GM12891 (cell line): ENCODE measurements around the gene SAMD5.

Experiments
- DNase-seq: peaks from one replicate; pipeline ENCODE4 v3.0.0; 2011; ENCODE audit warnings: low spot score; ENCODE audit not compliant: insufficient read length
- FAIRE-seq: peaks from 2 replicates; lab custom pipeline; 2011; peaks lifted over from hg19 to GRCh38; lab: Jason Lieb, UNC
- PAX5 ChIP-seq: IDR thresholded peaks from 2 replicates; pipeline ENCODE4 v1.6.1; 2011; ENCODE audit warnings: low read length, moderate library complexity, mild to moderate bottlenecking; ENCODE audit not compliant: insufficient read depth, severe bottlenecking
- POLR2A ChIP-seq: IDR thresholded peaks from 2 replicates; pipeline ENCODE4 v1.6.1; 2011; ENCODE audit warnings: low read depth, low read length, control low read depth
- POLR2AphosphoS5 ChIP-seq: IDR thresholded peaks from 2 replicates; pipeline ENCODE4 v1.6.1; 2011; ENCODE audit warnings: low read depth, low read length, control low read depth
- POU2F2 ChIP-seq: IDR thresholded peaks from 2 replicates; pipeline ENCODE4 v1.6.1; 2011; ENCODE audit warnings: low read depth, mild to moderate bottlenecking, control low read depth, low read length, moderate library complexity
- SPI1 ChIP-seq: IDR thresholded peaks from 2 replicates; pipeline ENCODE4 v1.6.1; 2011; ENCODE audit warnings: low read depth, low read length, control low read depth
- TAF1 ChIP-seq: IDR thresholded peaks from 2 replicates; pipeline ENCODE4 v1.6.1; 2011; ENCODE audit warnings: low read depth, low read length, control low read depth

SAMD5 gene

DNA sequence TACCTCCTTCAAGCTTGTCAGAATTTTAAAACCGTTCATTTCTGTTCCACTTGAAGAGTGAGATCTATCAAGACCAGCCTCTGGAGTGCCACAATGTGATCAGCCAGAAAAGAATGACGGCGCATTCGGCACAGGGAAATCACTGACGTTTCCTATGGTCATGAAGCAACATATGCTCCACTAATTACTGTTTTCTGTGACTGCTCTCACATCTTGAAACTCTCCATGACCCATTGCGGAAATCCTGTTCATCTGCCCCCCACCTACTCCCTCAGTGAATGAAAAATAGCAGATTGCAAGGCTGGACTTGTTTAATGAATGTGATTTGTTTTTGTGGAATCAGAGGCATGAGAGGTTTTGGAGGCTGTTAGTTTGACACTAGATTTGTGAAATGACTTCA is 53.2 kb downstream of the SAMD5 start:
- DNase-seq (no peak), FAIRE-seq (no peak)
- TF ChIP-seq TAF1: no peak
- TF ChIP-seq PAX5: no peak
- TF ChIP-seq POLR2AphosphoS5: no peak
- no peak for TF ChIP-seq SPI1
- no peak for TF ChIP-seq POU2F2

DNA sequence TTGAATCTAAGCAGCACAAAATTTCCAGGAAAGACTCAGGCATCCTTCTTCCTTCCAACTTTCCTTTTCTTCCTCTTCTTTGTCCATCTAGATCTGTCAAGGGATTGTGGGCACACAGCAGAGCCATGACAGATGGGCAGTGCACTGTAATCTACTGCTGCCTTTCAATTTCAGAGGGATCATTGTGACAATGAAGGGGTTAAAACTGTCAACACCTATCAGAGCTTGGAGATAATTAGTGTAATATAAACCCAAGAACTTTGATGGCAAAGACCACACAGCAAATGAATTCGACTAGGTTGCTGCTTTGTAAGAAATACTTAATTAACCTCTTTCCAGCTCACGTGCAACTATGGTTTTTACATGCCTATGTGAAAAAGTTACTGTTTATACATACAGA is 55.0 kb downstream of the SAMD5 start:
- FAIRE-seq: no peak
- no peak for TF ChIP-seq PAX5
- no peak for TF ChIP-seq TAF1
- no peak for TF ChIP-seq POU2F2
- no peak for TF ChIP-seq POLR2AphosphoS5
- TF ChIP-seq SPI1: no peak
- no peak for DNase-seq

DNA sequence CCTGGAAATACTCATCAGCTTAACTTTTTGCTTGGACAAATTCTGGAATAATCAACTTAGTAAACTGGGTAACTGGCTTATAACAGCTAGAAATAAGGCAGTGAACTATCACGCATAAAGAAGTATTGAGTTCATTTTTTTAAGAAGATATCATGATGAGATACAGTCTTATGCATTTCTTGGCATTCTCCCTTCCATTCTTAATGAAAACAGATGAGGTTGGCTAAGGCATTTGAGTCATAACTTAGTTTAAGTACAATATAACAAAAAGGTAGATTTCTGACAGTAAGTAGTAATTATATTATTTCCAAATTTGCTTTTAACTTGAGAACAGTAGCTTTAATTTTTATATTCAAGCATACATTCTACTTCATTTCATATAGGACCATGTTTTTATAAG is 56.1 kb downstream of the SAMD5 start:
- FAIRE-seq (no peak), DNase-seq (no peak)
- TF ChIP-seq POLR2AphosphoS5 (no peak), TAF1 (no peak), POLR2A (no peak), SPI1 (no peak), POU2F2 (no peak), PAX5 (no peak)

- no peak for FAIRE-seq
- TF ChIP-seq PAX5 (no peak), POU2F2 (no peak)
Measured at GRCh38 chr6:147566244-147566898, 57.9 kb downstream of the SAMD5 start.

GRCh38 chr6:147567141-147567805 is 58.8 kb downstream of the SAMD5 start:
- DNase-seq: no peak
- TF ChIP-seq SPI1 (no peak), POU2F2 (no peak), POLR2A (no peak), POLR2AphosphoS5 (no peak)
- no peak for FAIRE-seq

More at GRCh38 chr6:147566244-147566898, 57.9 kb downstream of the SAMD5 start:
- no peak for DNase-seq

GRCh38 chr6:147569788-147570187 is 61.3 kb downstream of the SAMD5 start:
- no peak for FAIRE-seq
- TF ChIP-seq TAF1 (no peak), PAX5 (no peak)
- DNase-seq: no peak

GRCh38 chr6:147570681-147571080 is 62.2 kb downstream of the SAMD5 start:
- TF ChIP-seq POLR2AphosphoS5 (no peak), SPI1 (no peak), POU2F2 (no peak), TAF1 (no peak), POLR2A (no peak), PAX5 (no peak)
- DNase-seq: no peak
- FAIRE-seq: no peak

DNA sequence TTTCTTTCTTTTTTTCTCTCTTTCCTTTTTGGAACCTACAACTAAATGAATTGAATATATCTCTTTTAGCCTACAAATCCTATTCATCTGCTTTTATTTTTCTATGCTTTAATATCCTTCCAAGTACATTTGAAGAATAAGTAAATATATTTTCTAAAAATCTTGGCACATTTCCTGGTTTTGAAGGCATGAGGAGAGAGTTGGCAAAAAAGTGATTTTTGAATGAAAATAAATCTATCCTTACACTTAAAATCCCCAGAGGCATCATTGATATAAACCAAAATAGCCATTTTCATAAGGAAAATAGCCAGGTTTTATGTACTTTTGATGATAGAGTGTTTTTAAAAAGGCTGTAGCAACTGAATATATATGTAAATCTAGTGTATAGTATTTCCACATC is 69.0 kb downstream of the SAMD5 start:
- DNase-seq (no peak), FAIRE-seq (no peak)
- no peak for TF ChIP-seq POU2F2
- no peak for TF ChIP-seq POLR2A
- no peak for TF ChIP-seq SPI1
- TF ChIP-seq PAX5: no peak
- no peak for TF ChIP-seq POLR2AphosphoS5
- TF ChIP-seq TAF1: no peak

GRCh38 chr6:147578159-147578558 is 69.7 kb downstream of the SAMD5 start:
- DNase-seq (no peak), FAIRE-seq (no peak)
- TF ChIP-seq PAX5: no peak
- no peak for TF ChIP-seq POU2F2
- TF ChIP-seq POLR2A: no peak
- TF ChIP-seq POLR2AphosphoS5: no peak
- TF ChIP-seq SPI1: no peak
- TF ChIP-seq TAF1: no peak

- DNase-seq (no peak), FAIRE-seq (no peak)
- TF ChIP-seq TAF1 (no peak), SPI1 (no peak), POLR2AphosphoS5 (no peak), POLR2A (no peak), POU2F2 (no peak), PAX5 (no peak)
Measured at GRCh38 chr6:147578883-147579282, 70.4 kb downstream of the SAMD5 start.
